OCI-LY1 (cell line): Measurements from ENCODE around the gene MAST3.
A peak's percentile ranks its signal among the peaks of the same experiment; 100 is the strongest.

Experiments used
- H2AFZ ChIP-seq: fragments of 200-600 bp; sonication (generic), shearing (Covaris generic); 2 replicates; pipeline ENCODE4 v1.6.0; 2014; ENCODE audit warnings: antibody characterized with exemption, mild to moderate bottlenecking, low read length
- H3F3A ChIP-seq: fragments of 200-600 bp; sonication (generic), shearing (Covaris generic); 2 replicates; pipeline ENCODE4 v1.6.0; 2014; ENCODE audit warnings: mild to moderate bottlenecking, antibody characterized with exemption, low read length, moderate library complexity; ENCODE audit not compliant: insufficient read depth
- H3K27ac ChIP-seq: fragments of 200-600 bp; sonication (generic); 2 replicates; pipeline ENCODE4 v1.5.1; 2014; ENCODE audit warnings: low read length, mixed run types, mild to moderate bottlenecking, low read depth; ENCODE audit not compliant: poor library complexity, severe bottlenecking
- H3K27me3 ChIP-seq: fragments of 200-600 bp; sonication (generic); 2 replicates; pipeline ENCODE4 v1.6.0; 2014; ENCODE audit warnings: antibody characterized with exemption, mild to moderate bottlenecking, low read length, moderate library complexity; ENCODE audit not compliant: insufficient read depth
- H3K36me3 ChIP-seq: fragments of 200-600 bp; sonication (generic); 2 replicates; pipeline ENCODE4 v1.6.1; 2014; ENCODE audit warnings: mild to moderate bottlenecking, antibody characterized with exemption, low read length, moderate library complexity, mixed read lengths; ENCODE audit not compliant: insufficient read depth
- H3K4me1 ChIP-seq: fragments of 200-600 bp; sonication (generic); 2 replicates; pipeline ENCODE4 v1.5.1; 2014; ENCODE audit warnings: mild to moderate bottlenecking, low read length, moderate library complexity; ENCODE audit not compliant: insufficient read depth, severe bottlenecking
- H3K4me2 ChIP-seq: fragments of 200-600 bp; sonication (generic), shearing (Covaris generic); 2 replicates; pipeline ENCODE4 v1.6.1; 2014; ENCODE audit warnings: low read length
- H3K4me3 ChIP-seq: fragments of 200-600 bp; sonication (generic); 2 replicates; pipeline ENCODE4 v1.5.1; 2014; ENCODE audit warnings: low read length, low read depth, mild to moderate bottlenecking, mixed read lengths; ENCODE audit not compliant: poor library complexity, severe bottlenecking
- H3K79me2 ChIP-seq: fragments of 200-600 bp; shearing (Covaris generic); 2 replicates; pipeline ENCODE4 v1.6.1; 2016; ENCODE audit warnings: mixed run types, low read length, mixed read lengths; ENCODE audit not compliant: insufficient read depth
- H3K9ac ChIP-seq: fragments of 200-600 bp; sonication (generic), shearing (Covaris generic); 2 replicates; pipeline ENCODE4 v1.6.1; 2014; ENCODE audit warnings: mild to moderate bottlenecking, low read length, mixed read lengths
- H3K9me2 ChIP-seq: fragments of 200-600 bp; sonication (generic), shearing (Covaris generic); 2 replicates; pipeline ENCODE4 v1.6.1; 2014; ENCODE audit warnings: low read depth, mild to moderate bottlenecking, low read length, mixed read lengths
- H3K9me3 ChIP-seq: fragments of 200-600 bp; shearing (Covaris generic); 2 replicates; pipeline ENCODE4 v1.6.1; 2014; ENCODE audit warnings: low read length, mixed read lengths
- H4K20me1 ChIP-seq: fragments of 200-600 bp; sonication (generic), shearing (Covaris generic); 2 replicates; pipeline ENCODE4 v1.6.0; 2016; ENCODE audit warnings: mild to moderate bottlenecking, low read length; ENCODE audit not compliant: insufficient read depth
- EZH2 ChIP-seq: fragments of 200-600 bp; sonication (generic), shearing (Covaris generic); IDR thresholded peaks from 2 replicates; pipeline ENCODE4 v1.8.0; 2017; ENCODE audit warnings: borderline replicate concordance, mixed run types, mild to moderate bottlenecking, antibody characterized with exemption, low read length, moderate library complexity, mixed read lengths
- TF ChIP-seq, protein P1 (sequence below): fragments of 200-600 bp; sonication (generic), shearing (Covaris generic); IDR thresholded peaks from 2 replicates; pipeline ENCODE4 v1.5.1; 2017; ENCODE audit warnings: mild to moderate bottlenecking, antibody characterized with exemption, low read length, moderate library complexity, mixed read lengths

MAST3 gene

GRCh38 chr19:18114483-18114882 is 16.9 kb downstream of the MAST3 start:
- Histone ChIP-seq H3K4me1 (peaks cover 33% of the 10 kb centered on the region), H3K27ac (no peak overlapping the region), H3F3A (no peaks in the 10 kb centered on the region), H3K9ac (no peak overlapping the region), H2AFZ (no peak overlapping the region), H3K27me3 (no peaks in the 10 kb centered on the region), H3K36me3 (peaks cover 14% of the 10 kb centered on the region; the same call in 1 of the 2 replicates), H3K9me3 (no peaks in the 10 kb centered on the region), H3K9me2 (no peaks in the 10 kb centered on the region), H3K79me2 (no peaks in the 10 kb centered on the region), H3K4me3 (no peak overlapping the region), H4K20me1 (no peaks in the 10 kb centered on the region), H3K4me2 (no peak overlapping the region)
- TF ChIP-seq, protein P1, sequence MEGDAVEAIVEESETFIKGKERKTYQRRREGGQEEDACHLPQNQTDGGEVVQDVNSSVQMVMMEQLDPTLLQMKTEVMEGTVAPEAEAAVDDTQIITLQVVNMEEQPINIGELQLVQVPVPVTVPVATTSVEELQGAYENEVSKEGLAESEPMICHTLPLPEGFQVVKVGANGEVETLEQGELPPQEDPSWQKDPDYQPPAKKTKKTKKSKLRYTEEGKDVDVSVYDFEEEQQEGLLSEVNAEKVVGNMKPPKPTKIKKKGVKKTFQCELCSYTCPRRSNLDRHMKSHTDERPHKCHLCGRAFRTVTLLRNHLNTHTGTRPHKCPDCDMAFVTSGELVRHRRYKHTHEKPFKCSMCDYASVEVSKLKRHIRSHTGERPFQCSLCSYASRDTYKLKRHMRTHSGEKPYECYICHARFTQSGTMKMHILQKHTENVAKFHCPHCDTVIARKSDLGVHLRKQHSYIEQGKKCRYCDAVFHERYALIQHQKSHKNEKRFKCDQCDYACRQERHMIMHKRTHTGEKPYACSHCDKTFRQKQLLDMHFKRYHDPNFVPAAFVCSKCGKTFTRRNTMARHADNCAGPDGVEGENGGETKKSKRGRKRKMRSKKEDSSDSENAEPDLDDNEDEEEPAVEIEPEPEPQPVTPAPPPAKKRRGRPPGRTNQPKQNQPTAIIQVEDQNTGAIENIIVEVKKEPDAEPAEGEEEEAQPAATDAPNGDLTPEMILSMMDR = no peak
- no peak for TF ChIP-seq EZH2

DNA sequence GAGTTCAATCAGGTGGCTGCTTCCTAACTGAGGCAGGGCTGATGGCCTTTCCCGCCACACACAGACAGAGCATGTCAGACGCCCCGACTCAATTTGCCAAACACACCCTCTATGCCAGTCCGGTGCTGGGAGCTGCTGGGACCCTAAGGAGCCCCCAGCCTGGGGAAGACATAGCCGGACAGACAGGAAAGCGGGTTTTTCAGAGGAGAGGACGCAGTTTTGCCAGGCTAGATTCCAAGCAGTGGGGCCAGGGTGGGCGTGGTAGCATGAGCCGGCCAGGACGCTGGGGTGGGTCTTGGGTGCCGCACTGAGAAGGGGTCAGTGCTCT is 19.8 kb downstream of the MAST3 start:
- TF ChIP-seq, protein P1 = no peak
- TF ChIP-seq EZH2 = no peak
- no peaks in the 10 kb centered on the region for H3K79me2 ChIP-seq
- no peaks in the 10 kb centered on the region for H4K20me1 ChIP-seq
- H3K27me3 ChIP-seq = no peaks in the 10 kb centered on the region
- no peaks in the 10 kb centered on the region for H3F3A ChIP-seq
- H3K4me1 ChIP-seq = peaks cover 27% of the 10 kb centered on the region
- peak overlapping the region; percentile 31 for H3K27ac ChIP-seq
- no peak overlapping the region for H2AFZ ChIP-seq
- peak overlapping the region; percentile 62 for H3K4me2 ChIP-seq
- peak overlapping the region; percentile 51; the same call in 1 of the 2 replicates for H3K9ac ChIP-seq
- H3K9me2 ChIP-seq = no peaks in the 10 kb centered on the region
- peaks cover 14% of the 10 kb centered on the region; the same call in 1 of the 2 replicates for H3K36me3 ChIP-seq
- H3K9me3 ChIP-seq = no peaks in the 10 kb centered on the region
- H3K4me3 ChIP-seq = peak overlapping the region; percentile 42

- Histone ChIP-seq H3K36me3 (peaks cover 19% of the 10 kb centered on the region; the same call in 1 of the 2 replicates), H4K20me1 (no peaks in the 10 kb centered on the region), H3K4me3 (peak overlapping the region; percentile 84), H3K27me3 (no peaks in the 10 kb centered on the region), H3K4me1 (peaks cover 27% of the 10 kb centered on the region), H2AFZ (no peak overlapping the region), H3K27ac (peak overlapping the region; percentile 73), H3K4me2 (peak overlapping the region; percentile 84), H3F3A (no peaks in the 10 kb centered on the region), H3K9ac (peak overlapping the region; percentile 78), H3K9me2 (no peaks in the 10 kb centered on the region), H3K9me3 (no peaks in the 10 kb centered on the region), H3K79me2 (no peaks in the 10 kb centered on the region)
- TF ChIP-seq EZH2 = no peak
Measured at GRCh38 chr19:18117692-18118378, 20.3 kb downstream of the MAST3 start.

DNA sequence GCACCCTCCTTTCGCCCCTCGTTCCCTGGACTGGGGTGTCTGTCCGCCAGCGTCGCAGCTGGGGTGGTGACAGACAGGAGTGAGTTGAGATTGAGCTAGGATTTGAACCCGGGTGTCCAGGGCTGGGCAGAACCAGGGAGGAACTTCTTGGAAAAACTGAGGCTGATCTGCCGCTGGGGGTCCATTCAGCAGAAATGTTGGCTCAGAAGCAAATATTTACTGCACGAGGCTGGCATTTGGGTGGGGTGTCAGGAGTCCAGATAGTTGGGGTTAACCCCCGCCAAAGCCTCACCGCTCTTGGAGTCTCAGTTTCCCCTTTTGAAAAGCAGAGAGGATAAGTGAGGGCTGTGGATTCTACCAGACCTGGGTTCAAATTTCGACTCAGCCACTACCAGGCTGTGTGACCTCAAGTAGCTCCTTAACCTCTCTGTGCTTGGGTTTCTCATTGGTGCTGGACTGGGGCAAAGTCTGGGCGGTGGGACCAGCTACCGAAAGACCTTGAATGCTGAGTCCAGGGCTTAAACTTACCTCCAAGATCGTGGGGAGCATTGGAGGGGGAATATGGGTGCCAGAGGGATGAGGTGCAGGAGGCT is 20.9 kb downstream of the MAST3 start:
- Histone ChIP-seq H2AFZ (no peak overlapping the region), H3K4me2 (peak overlapping the region; percentile 84), H3K9ac (peak overlapping the region; percentile 78), H3K79me2 (no peaks in the 10 kb centered on the region), H3K27ac (peak overlapping the region; percentile 73), H3F3A (no peaks in the 10 kb centered on the region), H3K27me3 (no peaks in the 10 kb centered on the region), H3K36me3 (peaks cover 25% of the 10 kb centered on the region; the same call in 1 of the 2 replicates), H3K4me3 (peak overlapping the region; percentile 84), H3K9me2 (no peaks in the 10 kb centered on the region), H3K4me1 (peaks cover 27% of the 10 kb centered on the region), H4K20me1 (no peaks in the 10 kb centered on the region), H3K9me3 (no peaks in the 10 kb centered on the region)
- TF ChIP-seq, protein P1 = no peak; the same call in 1 of the 2 replicates
- TF ChIP-seq EZH2 = no peak
